ENCODE results near the gene AGAP1.

GRCh38 chr2:235471186-235471747, 22.6 kb upstream of the AGAP1 start:
- TF ChIP-seq, protein P1, sequence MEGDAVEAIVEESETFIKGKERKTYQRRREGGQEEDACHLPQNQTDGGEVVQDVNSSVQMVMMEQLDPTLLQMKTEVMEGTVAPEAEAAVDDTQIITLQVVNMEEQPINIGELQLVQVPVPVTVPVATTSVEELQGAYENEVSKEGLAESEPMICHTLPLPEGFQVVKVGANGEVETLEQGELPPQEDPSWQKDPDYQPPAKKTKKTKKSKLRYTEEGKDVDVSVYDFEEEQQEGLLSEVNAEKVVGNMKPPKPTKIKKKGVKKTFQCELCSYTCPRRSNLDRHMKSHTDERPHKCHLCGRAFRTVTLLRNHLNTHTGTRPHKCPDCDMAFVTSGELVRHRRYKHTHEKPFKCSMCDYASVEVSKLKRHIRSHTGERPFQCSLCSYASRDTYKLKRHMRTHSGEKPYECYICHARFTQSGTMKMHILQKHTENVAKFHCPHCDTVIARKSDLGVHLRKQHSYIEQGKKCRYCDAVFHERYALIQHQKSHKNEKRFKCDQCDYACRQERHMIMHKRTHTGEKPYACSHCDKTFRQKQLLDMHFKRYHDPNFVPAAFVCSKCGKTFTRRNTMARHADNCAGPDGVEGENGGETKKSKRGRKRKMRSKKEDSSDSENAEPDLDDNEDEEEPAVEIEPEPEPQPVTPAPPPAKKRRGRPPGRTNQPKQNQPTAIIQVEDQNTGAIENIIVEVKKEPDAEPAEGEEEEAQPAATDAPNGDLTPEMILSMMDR (IDR thresholded peaks at IDR 0.05): no peak
- TF ChIP-seq POLR2AphosphoS5 (IDR thresholded peaks at IDR 0.05) (no peak), POLR2A (IDR thresholded peaks at IDR 0.05) (no peak)
